OCI-LY7 (cell line): ENCODE measurements around the gene GJA5. TPM values are rescaled to one million over a fixed set of nuclear protein-coding genes. Genes with fewer than 3 reads are reported as not detected.

ENCODE experiments used
- BruUV-seq: library from RNA; stranded (reverse); fragments of 400-500 nt; replicated peaks from 2 replicates; lab custom pipeline; 2021; lab: Mats Ljungman, UMichigan
- CTCF ChIA-PET: fragments of 300-600 bp; sonication (Branson Sonifier 250); formaldehyde crosslinking; loops from one replicate; lab custom pipeline; 2022; ENCODE audit warnings: antibody characterized with exemption; ENCODE audit not compliant: unreplicated experiment; lab: Charles Lee
- POLR2A ChIA-PET: fragments of 300-600 bp; sonication (Branson Sonifier 250); formaldehyde crosslinking; loops from one replicate; lab custom pipeline; 2022; ENCODE audit warnings: antibody characterized with exemption; lab: Charles Lee
- DNase-seq: peaks from one replicate; pipeline ENCODE4 v3.0.0-alpha.2; 2015; ENCODE audit warnings: low spot score
- H2AFZ ChIP-seq: fragments of 200-600 bp; sonication (generic), shearing (Covaris generic); 2 replicates; pipeline ENCODE4 v1.6.1; 2014; ENCODE audit warnings: mild to moderate bottlenecking, antibody characterized with exemption, low read length, moderate library complexity
- H3K27ac ChIP-seq: fragments of 200-600 bp; sonication (generic); 2 replicates; pipeline ENCODE4 v1.5.1; 2014; ENCODE audit warnings: mixed run types, low read depth, mild to moderate bottlenecking, moderate library complexity, low read length, inconsistent platforms; ENCODE audit not compliant: poor library complexity, severe bottlenecking
- H3K36me3 ChIP-seq: fragments of 200-600 bp; sonication (generic); 2 replicates; pipeline ENCODE4 v1.6.1; 2014; ENCODE audit warnings: mild to moderate bottlenecking, antibody characterized with exemption, low read length, moderate library complexity, mixed read lengths; ENCODE audit not compliant: insufficient read depth
- H3K4me1 ChIP-seq: fragments of 200-600 bp; sonication (generic); 2 replicates; pipeline ENCODE4 v1.5.1; 2014; ENCODE audit warnings: mild to moderate bottlenecking, low read length; ENCODE audit not compliant: insufficient read depth, poor library complexity, severe bottlenecking
- H3K4me2 ChIP-seq: fragments of 200-600 bp; sonication (generic); 2 replicates; pipeline ENCODE4 v1.6.1; 2014; ENCODE audit warnings: mild to moderate bottlenecking, low read length
- H3K4me3 ChIP-seq: fragments of 200-600 bp; sonication (generic); 2 replicates; pipeline ENCODE4 v1.5.1; 2014; ENCODE audit warnings: mild to moderate bottlenecking, low read depth, low read length; ENCODE audit not compliant: poor library complexity, severe bottlenecking
- H3K79me2 ChIP-seq: fragments of 200-600 bp; sonication (generic); 2 replicates; pipeline ENCODE4 v1.6.1; 2016; ENCODE audit warnings: low read depth, mild to moderate bottlenecking, low read length, moderate library complexity, mixed read lengths; ENCODE audit not compliant: insufficient read depth
- H3K9me2 ChIP-seq: fragments of 200-600 bp; sonication (generic); 2 replicates; pipeline ENCODE4 v1.6.1; 2016; ENCODE audit warnings: mild to moderate bottlenecking, low read length, mixed read lengths; ENCODE audit not compliant: insufficient read depth
- H3K9me3 ChIP-seq: fragments of 200-600 bp; sonication (generic); 2 replicates; pipeline ENCODE4 v1.6.1; 2014; ENCODE audit warnings: mild to moderate bottlenecking, mixed run types, low read length, mixed read lengths
- H4K20me1 ChIP-seq: fragments of 200-600 bp; sonication (generic); 2 replicates; pipeline ENCODE4 v1.6.1; 2014; ENCODE audit warnings: mild to moderate bottlenecking, antibody characterized with exemption, low read length, moderate library complexity, mixed read lengths; ENCODE audit not compliant: insufficient read depth
- CTCF ChIP-seq: fragments of 200-600 bp; sonication (generic); conservative IDR thresholded peaks from 2 replicates; pipeline ENCODE4 v1.5.1; 2014; ENCODE audit warnings: mild to moderate bottlenecking, antibody characterized with exemption, low read length, moderate library complexity, mixed read lengths
- EZH2phosphoT487 ChIP-seq: fragments of 200-600 bp; sonication (generic); IDR thresholded peaks from 2 replicates; pipeline ENCODE4 v1.6.1; 2018; ENCODE audit warnings: low read depth, borderline replicate concordance, mild to moderate bottlenecking, mixed run types, antibody characterized with exemption, low read length, moderate library complexity, mixed read lengths
- intact Hi-C: fragments of 100-400 bp; cut with micrococcal nuclease; formaldehyde crosslinking; loops from one replicate; pipeline ENCODE4 v1.10.0; 2022; ENCODE audit not compliant: unreplicated experiment
- total RNA-seq, 2 experiments: library from RNA; depleted of rRNA in 1 of 2; stranded (reverse); fragments of >200 nt in 1 of 2; shearing (Covaris generic) in 1 of 2; gene quantifications; 2 replicates each; pipeline ENCODE4 v1.2.3, GENCODE V29; 2014 to 2022

Gene GJA5
- total RNA-seq, 2 experiments from 2014 or later: not detected

DNA sequence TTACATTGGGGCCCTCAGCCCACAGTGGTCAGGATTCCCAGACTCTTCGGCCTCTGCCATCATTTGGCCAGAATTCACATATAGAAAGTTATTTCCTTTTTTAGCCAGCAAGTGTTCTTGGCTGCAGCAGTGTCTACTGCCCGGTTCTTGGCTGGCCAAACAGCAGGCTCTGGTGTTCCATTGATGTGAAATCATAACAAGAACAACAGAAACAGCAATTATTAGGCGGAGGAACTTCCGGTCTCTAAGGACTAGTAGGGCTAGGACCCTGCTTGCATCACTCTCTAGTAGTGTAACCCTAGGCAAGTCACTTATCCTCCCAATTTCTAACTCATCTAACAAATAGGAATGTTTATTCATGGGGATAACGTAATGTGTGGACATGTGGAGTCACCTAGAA lies 8.7 kb upstream of the GJA5 start:
- no peaks in the 10 kb centered on the region for H3K9me3 ChIP-seq
- no peaks in the 10 kb centered on the region for H3K36me3 ChIP-seq
- DNase-seq: no peak
- TF ChIP-seq EZH2phosphoT487: no peak
- no peak for TF ChIP-seq CTCF
- no peaks in the 10 kb centered on the region for H3K4me1 ChIP-seq
- intact Hi-C loops: no loop called here
- H3K9me2 ChIP-seq: no peaks in the 10 kb centered on the region
- no peak overlapping the region for H3K4me2 ChIP-seq
- BruUV-seq: no TSS peak
- H3K4me3 ChIP-seq: no peak overlapping the region
- no peak overlapping the region for H2AFZ ChIP-seq
- H4K20me1 ChIP-seq: no peaks in the 10 kb centered on the region
- no peak overlapping the region for H3K27ac ChIP-seq
- POLR2A ChIA-PET: no interaction called here
- CTCF ChIA-PET: no interaction called here
- H3K79me2 ChIP-seq: no peaks in the 10 kb centered on the region

DNA sequence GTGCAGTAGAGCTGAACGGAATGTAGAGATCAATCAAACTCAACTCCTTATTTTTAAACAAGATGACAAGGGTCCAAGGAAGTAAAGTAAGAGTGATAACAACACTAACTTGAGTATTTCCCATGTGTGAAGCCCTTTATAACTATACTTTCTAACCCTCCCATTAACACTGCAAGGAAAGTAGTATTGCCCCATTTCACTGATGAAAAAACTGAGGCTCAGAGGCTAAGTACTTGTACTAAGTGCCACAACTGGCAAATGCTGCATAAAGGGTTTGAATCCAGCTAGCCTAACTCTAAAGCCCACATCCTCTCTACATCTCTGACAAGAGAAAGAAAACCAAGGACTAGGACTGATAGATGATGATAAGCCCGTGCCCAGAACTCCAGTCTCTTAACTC lies 8.2 kb upstream of the GJA5 start:
- intact Hi-C loops: no loop called here

DNA sequence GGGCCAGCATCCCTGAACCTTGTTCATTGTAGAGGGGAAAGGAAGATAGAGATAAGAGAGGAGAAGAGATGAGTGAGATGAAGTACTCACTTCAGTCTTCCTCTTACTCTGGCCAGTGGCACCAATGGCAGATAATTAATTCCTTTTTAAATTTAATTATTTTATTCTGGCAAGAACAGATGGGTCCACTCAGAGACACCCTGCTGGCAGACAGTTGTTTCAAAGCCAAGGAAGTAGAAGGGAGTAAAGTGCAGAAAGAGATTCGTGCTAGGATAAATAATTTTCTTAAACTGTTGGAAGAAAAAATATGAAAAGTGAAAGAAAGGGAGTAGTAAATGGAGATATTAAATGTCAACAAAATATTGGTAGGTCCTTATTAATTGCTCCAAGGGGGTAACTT lies 7.7 kb upstream of the GJA5 start:
- no peaks in the 10 kb centered on the region for H3K9me3 ChIP-seq
- CTCF ChIA-PET: no interaction called here
- no peak overlapping the region for H3K27ac ChIP-seq
- no peak for DNase-seq
- intact Hi-C loops: no loop called here
- H3K4me1 ChIP-seq: peaks cover 5% of the 10 kb centered on the region
- H3K79me2 ChIP-seq: no peaks in the 10 kb centered on the region
- H3K9me2 ChIP-seq: no peaks in the 10 kb centered on the region
- POLR2A ChIA-PET: no interaction called here
- no peak overlapping the region for H2AFZ ChIP-seq
- H3K4me3 ChIP-seq: no peak overlapping the region
- no peaks in the 10 kb centered on the region for H4K20me1 ChIP-seq
- BruUV-seq: no TSS peak
- H3K36me3 ChIP-seq: no peaks in the 10 kb centered on the region
- TF ChIP-seq EZH2phosphoT487: no peak
- no peak for TF ChIP-seq CTCF
- no peak overlapping the region for H3K4me2 ChIP-seq

More for the DNA sequence above, 8.2 kb upstream of the GJA5 start:
- no peak overlapping the region for H3K4me3 ChIP-seq
- POLR2A ChIA-PET: no interaction called here
- BruUV-seq: no TSS peak
- H3K9me3 ChIP-seq: no peaks in the 10 kb centered on the region
- H3K36me3 ChIP-seq: no peaks in the 10 kb centered on the region
- no peaks in the 10 kb centered on the region for H3K79me2 ChIP-seq
- TF ChIP-seq EZH2phosphoT487: no peak
- H3K27ac ChIP-seq: no peak overlapping the region
- H3K9me2 ChIP-seq: no peaks in the 10 kb centered on the region
- DNase-seq: no peak
- no peak overlapping the region for H2AFZ ChIP-seq
- no peaks in the 10 kb centered on the region for H4K20me1 ChIP-seq
- H3K4me2 ChIP-seq: no peak overlapping the region
- CTCF ChIA-PET: no interaction called here
- peaks cover under 1% of the 10 kb centered on the region for H3K4me1 ChIP-seq
